ENCODE data around the gene ERCC3.

GRCh38 chr2:127293386-127293747 is 577 bp downstream of the ERCC3 start:
- TF ChIP-seq CTCF (IDR thresholded peaks at IDR 0.05; ENCODE audit: extremely low read depth in 1 of 2, insufficient read depth in 1 of 2, low read depth in 1 of 2, low read length in 2 of 2), result no peak
- no peak for TF ChIP-seq GATA2 (IDR thresholded peaks at IDR 0.05; ENCODE audit: insufficient read depth, insufficient read length, low read depth, low read length)
- TF ChIP-seq POLR2A (IDR thresholded peaks at IDR 0.05; ENCODE audit: low read depth, low read length), result no peak
- no peak for TF ChIP-seq MYC (IDR thresholded peaks at IDR 0.05; ENCODE audit: low read depth, low read length)
- TF ChIP-seq EZH2 (IDR thresholded peaks at IDR 0.05; ENCODE audit: borderline replicate concordance, low read depth, low read length, severe bottlenecking), result no peak
